ENCODE data around the gene CPEB4.

DNA sequence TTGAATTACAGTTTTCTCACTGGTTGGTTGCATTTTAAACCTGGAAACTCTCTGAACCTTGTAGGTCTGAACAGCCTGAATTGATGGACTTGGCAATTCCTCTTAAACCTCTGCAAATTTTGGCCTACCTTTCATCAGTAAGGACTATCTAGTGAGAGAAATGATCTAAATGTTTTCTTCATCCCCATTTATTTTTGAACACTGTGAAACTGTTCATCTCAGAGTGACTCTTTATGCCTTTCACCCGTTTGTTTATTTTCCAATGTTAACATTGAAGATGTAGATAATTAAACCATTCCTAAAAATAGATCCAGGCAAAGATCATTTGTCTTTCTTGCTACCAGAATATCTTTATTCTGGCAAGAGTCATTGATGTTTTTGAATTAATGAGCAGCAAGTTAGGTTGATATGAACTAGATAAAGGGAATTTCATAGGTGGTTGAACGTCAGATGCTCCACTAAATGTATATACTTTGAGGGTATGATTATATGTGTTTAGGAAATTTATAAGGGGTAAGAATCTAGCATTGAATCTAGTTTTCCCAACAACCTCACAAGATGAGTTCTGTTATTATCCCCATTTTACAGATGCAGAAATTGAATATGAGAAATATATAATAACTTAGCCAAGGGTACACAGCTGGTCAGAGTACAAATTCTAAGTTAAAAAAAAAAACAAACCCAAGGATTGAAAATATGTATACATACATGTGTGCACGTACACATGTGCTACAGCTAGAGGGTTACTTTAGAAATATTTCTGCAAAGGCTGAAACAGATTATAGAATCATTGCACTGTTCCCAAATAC is 3.4 kb downstream of the CPEB4 start:
- TF ChIP-seq, protein P1, sequence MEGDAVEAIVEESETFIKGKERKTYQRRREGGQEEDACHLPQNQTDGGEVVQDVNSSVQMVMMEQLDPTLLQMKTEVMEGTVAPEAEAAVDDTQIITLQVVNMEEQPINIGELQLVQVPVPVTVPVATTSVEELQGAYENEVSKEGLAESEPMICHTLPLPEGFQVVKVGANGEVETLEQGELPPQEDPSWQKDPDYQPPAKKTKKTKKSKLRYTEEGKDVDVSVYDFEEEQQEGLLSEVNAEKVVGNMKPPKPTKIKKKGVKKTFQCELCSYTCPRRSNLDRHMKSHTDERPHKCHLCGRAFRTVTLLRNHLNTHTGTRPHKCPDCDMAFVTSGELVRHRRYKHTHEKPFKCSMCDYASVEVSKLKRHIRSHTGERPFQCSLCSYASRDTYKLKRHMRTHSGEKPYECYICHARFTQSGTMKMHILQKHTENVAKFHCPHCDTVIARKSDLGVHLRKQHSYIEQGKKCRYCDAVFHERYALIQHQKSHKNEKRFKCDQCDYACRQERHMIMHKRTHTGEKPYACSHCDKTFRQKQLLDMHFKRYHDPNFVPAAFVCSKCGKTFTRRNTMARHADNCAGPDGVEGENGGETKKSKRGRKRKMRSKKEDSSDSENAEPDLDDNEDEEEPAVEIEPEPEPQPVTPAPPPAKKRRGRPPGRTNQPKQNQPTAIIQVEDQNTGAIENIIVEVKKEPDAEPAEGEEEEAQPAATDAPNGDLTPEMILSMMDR (IDR thresholded peaks at IDR 0.05), result no peak
- no peak for TF ChIP-seq POLR2A (IDR thresholded peaks at IDR 0.05)

Measured in adrenal gland (tissue), 5 donors.